Epithelial cell of esophagus (primary cell): ENCODE measurements around the gene GCNA.
A peak's percentile ranks its signal among the peaks of the same experiment; 100 is the strongest.

Source experiments
- DNase-seq: peaks from one replicate; pipeline ENCODE4 v3.0.0; 2010; ENCODE audit warnings: low read depth
- H3K4me3 ChIP-seq: 2 replicates; pipeline ENCODE4 v1.5.1; 2011; ENCODE audit warnings: mild to moderate bottlenecking, low read length, control low read depth
- CTCF ChIP-seq: IDR thresholded peaks from 2 replicates; pipeline ENCODE4 v1.5.1; 2011; ENCODE audit warnings: low read depth, mild to moderate bottlenecking, low read length, control low read depth, inconsistent platforms; ENCODE audit not compliant: insufficient read depth; ENCODE audit errors: missing control alignments

Gene GCNA

GRCh38 chrX:71629467-71629866 is 51.2 kb downstream of the GCNA start:
- TF ChIP-seq CTCF, result no peak

GRCh38 chrX:71632923-71633657 is 54.9 kb downstream of the GCNA start:
- DNase-seq, result no peak
- no peak for TF ChIP-seq CTCF
- no peak overlapping the region for H3K4me3 ChIP-seq

More at GRCh38 chrX:71629467-71629866, 51.2 kb downstream of the GCNA start:
- DNase-seq, result no peak
- H3K4me3 ChIP-seq, result no peak overlapping the region

GRCh38 chrX:71634366-71634765 is 56.1 kb downstream of the GCNA start:
- DNase-seq, result no peak
- no peak for TF ChIP-seq CTCF
- no peak overlapping the region for H3K4me3 ChIP-seq

GRCh38 chrX:71636438-71637252 is 58.4 kb downstream of the GCNA start:
- no peak overlapping the region for H3K4me3 ChIP-seq
- TF ChIP-seq CTCF, result no peak
- DNase-seq, result no peak

GRCh38 chrX:71637253-71637618 is 59.0 kb downstream of the GCNA start:
- DNase-seq, result peak; percentile 35
- TF ChIP-seq CTCF, result no peak
- H3K4me3 ChIP-seq, result no peak overlapping the region

GRCh38 chrX:71637848-71638247 is 59.6 kb downstream of the GCNA start:
- TF ChIP-seq CTCF, result no peak
- no peak overlapping the region for H3K4me3 ChIP-seq
- peak; percentile 56 for DNase-seq

GRCh38 chrX:71638409-71638808 is 60.2 kb downstream of the GCNA start:
- H3K4me3 ChIP-seq, result no peak overlapping the region
- no peak for DNase-seq

More at GRCh38 chrX:71638409-71638808, 60.2 kb downstream of the GCNA start:
- TF ChIP-seq CTCF, result no peak
